ENCODE results near the gene MMGT1. TPM values are rescaled to one million over a fixed set of nuclear protein-coding genes. Genes with fewer than 3 reads are reported as not detected.

Gene MMGT1
- 10 to 100 TPM; 12.4 to 20.1 TPM for total RNA-seq

- peaks cover 6 to 10% of the 10 kb centered on the region in 2 donors for H3K36me3 Mint-ChIP-seq
- peak within 1 kb of the TSS; percentile 92 to 97 for H3K27ac Mint-ChIP-seq
- DNase-seq (ENCODE audit: low spot score in 2 of 2) (peak; percentile 69 to 77), ATAC-seq (peak; percentile 93 to 95)
- H3K9me3 Mint-ChIP-seq: no peaks in the 10 kb centered on the region
Measured at GRCh38 chrX:135973548-135974278, at the start of gene MMGT1. MMGT1 (minus strand) TSS chrX:135973988; CDS start chrX:135973675, 313 bp downstream.

DNA sequence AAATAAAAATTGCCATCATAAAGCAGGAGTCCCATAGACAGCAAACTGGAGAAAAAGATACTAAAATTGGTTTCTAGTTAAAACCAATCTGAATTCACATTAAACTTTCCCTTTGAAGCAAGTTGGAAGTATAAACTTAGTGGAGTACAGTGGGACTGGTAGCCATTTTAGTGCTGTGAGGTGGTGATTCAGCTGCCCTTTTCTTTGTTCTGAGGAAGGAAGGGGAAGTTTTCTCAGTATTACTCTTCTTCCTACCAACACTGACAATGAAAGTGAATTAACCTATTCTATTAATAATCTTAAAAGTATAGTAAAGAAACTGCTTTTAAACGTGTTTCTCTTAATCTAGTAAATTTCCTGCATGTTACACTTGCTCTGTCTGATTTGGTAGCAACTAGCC is 48.1 kb upstream of the MMGT1 start:
- peak overlapping the region in 1 of 2 donors; percentile 73 for H3K27ac Mint-ChIP-seq
- peaks cover 0 to 10% of the 10 kb centered on the region in 2 donors for H3K36me3 Mint-ChIP-seq
- DNase-seq (ENCODE audit: low spot score in 2 of 2): no peak
- H3K9me3 Mint-ChIP-seq: no peaks in the 10 kb centered on the region
- ATAC-seq: peak; percentile 48 to 91

DNA sequence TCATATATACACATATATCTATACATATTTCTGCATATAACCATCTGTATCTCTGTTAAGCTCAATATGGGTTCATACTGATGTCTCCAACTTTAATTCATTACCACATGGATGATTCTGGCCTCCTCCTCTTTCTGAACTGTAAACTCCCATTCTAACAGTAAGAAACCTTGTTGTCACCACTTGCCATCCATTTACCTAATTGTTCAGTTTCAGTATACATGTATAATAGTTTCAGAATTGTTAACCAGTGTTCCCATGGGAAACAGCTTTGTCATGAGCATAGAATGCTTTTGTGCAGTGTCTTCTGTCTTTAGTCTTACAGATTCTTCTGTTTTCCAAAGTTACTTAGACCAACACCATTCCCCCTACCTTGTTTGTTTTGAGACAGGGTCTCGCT is 47.4 kb upstream of the MMGT1 start:
- no peak for ATAC-seq
- H3K27ac Mint-ChIP-seq: peak overlapping the region; percentile 10 to 73
- peaks cover 0 to 10% of the 10 kb centered on the region in 2 donors for H3K36me3 Mint-ChIP-seq
- H3K9me3 Mint-ChIP-seq: no peaks in the 10 kb centered on the region
- no peak for DNase-seq (ENCODE audit: low spot score in 2 of 2)

- no peak for DNase-seq (ENCODE audit: low spot score in 2 of 2)
- H3K9me3 Mint-ChIP-seq: no peaks in the 10 kb centered on the region
- H3K36me3 Mint-ChIP-seq: peaks cover 0 to 10% of the 10 kb centered on the region in 2 donors
- no peak for ATAC-seq
- no peak overlapping the region for H3K27ac Mint-ChIP-seq
Measured at GRCh38 chrX:136019226-136019625, 45.4 kb upstream of the MMGT1 start.

DNA sequence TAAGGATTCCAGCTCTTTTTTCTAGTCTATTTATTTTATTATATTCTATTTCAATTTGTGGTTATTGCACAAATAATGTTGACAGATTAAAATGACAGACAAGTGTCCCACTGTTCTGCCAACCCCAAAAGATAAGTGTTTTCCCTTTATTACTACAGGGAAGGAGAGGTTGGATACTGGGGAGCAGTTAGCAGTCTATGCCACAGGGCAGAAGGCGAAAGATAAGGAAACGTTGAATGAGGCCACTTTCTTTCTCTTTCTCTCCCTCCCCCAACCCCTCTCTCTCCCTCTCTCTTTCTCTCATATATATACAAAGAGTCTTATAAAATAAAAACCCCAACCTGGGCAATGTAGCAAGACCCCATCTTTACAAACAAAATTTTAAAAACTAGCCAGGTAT is 43.1 kb upstream of the MMGT1 start:
- Mint-ChIP-seq H3K27ac (no peak overlapping the region), H3K36me3 (peaks cover 0 to 10% of the 10 kb centered on the region in 2 donors), H3K9me3 (no peaks in the 10 kb centered on the region)
- DNase-seq (ENCODE audit: low spot score in 2 of 2): no peak
- ATAC-seq: no peak

GRCh38 chrX:136015016-136015415 is 41.2 kb upstream of the MMGT1 start:
- peaks cover 0 to 3% of the 10 kb centered on the region in 2 donors for H3K36me3 Mint-ChIP-seq
- DNase-seq (ENCODE audit: low spot score in 2 of 2) (no peak), ATAC-seq (no peak)
- H3K27ac Mint-ChIP-seq: no peak overlapping the region
- H3K9me3 Mint-ChIP-seq: no peaks in the 10 kb centered on the region

DNA sequence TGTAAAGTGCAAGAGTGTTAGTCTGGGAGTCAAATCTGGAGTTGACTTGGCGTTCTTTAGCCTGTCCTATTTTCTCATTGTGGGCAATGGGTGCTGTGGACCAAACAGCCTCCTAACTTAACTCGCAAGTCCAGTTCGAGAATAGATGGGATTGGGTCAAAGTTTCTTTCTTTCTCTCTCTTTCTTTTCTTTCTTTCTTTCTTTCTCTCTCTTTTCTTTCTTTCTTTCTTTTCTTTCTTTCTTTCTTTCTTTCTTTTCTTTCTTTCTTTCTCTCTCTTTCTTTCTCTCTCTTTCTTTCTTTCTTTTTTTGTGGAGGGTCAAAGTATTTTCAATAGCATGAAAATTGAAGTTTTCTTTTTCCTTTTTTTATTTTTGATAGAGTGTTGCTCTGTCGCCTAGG is 14.5 kb upstream of the MMGT1 start:
- DNase-seq (ENCODE audit: low spot score in 2 of 2) (no peak), ATAC-seq (no peak)
- peaks cover 5 to 13% of the 10 kb centered on the region in 2 donors for H3K36me3 Mint-ChIP-seq
- no peaks in the 10 kb centered on the region for H3K9me3 Mint-ChIP-seq
- peak overlapping the region in 1 of 2 donors; percentile 44 for H3K27ac Mint-ChIP-seq

GRCh38 chrX:135985973-135986310 is 12.2 kb upstream of the MMGT1 start:
- ATAC-seq (no peak), DNase-seq (ENCODE audit: low spot score in 2 of 2) (no peak)
- Mint-ChIP-seq H3K27ac (peak overlapping the region; percentile 72 to 88), H3K36me3 (peaks cover 5 to 22% of the 10 kb centered on the region in 2 donors), H3K9me3 (peaks cover 10 to 11% of the 10 kb centered on the region in 2 donors)

DNA sequence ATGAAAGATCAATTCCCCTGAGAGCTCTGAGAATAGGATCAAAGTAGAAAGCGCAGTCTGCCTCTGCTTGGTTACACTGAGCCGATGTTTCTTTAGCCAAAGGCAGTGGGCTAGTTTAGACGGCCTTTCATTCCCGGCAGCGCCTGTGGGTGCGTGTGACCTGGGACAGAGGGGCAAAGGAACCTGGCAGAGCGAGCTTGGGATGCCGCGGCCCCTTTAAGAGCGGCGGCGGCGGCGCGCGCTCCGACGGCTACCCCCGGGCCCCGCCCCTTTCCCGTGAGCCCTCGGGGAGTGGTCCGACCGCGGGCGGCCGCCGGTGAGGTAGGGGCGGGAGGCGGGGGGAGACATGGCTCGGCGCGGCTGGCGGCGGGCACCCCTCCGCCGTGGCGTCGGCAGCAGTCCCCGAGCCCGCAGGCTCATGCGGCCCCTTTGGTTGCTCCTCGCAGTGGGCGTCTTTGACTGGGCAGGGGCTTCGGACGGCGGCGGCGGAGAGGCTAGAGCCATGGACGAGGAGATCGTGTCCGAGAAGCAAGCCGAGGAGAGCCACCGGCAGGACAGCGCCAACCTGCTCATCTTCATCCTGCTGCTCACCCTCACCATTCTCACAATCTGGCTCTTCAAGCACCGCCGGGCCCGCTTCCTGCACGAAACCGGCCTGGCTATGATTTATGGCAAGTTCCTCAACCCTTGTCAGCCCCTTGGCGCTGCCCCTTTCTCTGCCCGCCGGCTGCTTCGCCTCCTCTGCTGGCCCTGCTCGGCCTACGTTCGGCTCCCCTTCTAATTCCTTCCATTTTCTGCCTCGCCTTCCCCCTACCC is 11.6 kb upstream of the MMGT1 start, which contains the start of gene SLC9A6:
TSS of gene SLC9A6 (plus strand) at position 279 of the 816 bp plus-strand sequence. CDS start at position 503, 224 bp downstream.
- peaks cover 12 to 13% of the 10 kb centered on the region in 2 donors for H3K9me3 Mint-ChIP-seq
- ATAC-seq (peak; percentile 89 to 97), DNase-seq (ENCODE audit: low spot score in 2 of 2) (peak; percentile 64 to 65)
- H3K36me3 Mint-ChIP-seq: peaks cover 5 to 24% of the 10 kb centered on the region in 2 donors
- peak within 1 kb of the TSS; percentile 83 to 88 for H3K27ac Mint-ChIP-seq

- Mint-ChIP-seq H3K36me3 (peaks cover 5 to 24% of the 10 kb centered on the region in 2 donors), H3K27ac (peak overlapping the region; percentile 83 to 88), H3K9me3 (peaks cover 12 to 13% of the 10 kb centered on the region in 2 donors)
- ATAC-seq (peak in 1 of 2 donors; percentile 34), DNase-seq (ENCODE audit: low spot score in 2 of 2) (no peak)
Measured at GRCh38 chrX:135984791-135985156, 11.0 kb upstream of the MMGT1 start.

DNA sequence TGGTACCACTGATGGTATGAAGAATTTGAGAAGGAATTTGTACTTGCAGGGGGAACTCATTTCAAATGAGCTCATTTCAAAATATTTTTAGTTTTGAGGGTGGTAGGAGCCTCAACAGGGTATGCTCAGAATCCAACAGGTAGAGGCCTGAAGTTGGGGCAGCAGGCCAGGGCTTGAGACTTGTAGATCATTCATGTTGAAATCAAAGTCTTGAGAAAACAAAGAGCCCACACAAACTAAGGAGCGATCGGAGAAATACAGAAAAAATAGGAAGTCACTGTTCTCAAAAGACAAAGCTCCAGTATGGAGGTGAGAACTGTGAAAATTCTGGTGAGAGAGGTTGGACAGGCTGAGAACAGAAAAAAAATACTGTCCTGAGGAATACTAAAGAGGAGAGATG is 10.5 kb upstream of the MMGT1 start:
- no peak for ATAC-seq
- DNase-seq (ENCODE audit: low spot score in 2 of 2): no peak
- H3K9me3 Mint-ChIP-seq: peaks cover 12 to 13% of the 10 kb centered on the region in 2 donors
- H3K36me3 Mint-ChIP-seq: peaks cover 0 to 24% of the 10 kb centered on the region in 2 donors
- peak overlapping the region; percentile 22 to 88 for H3K27ac Mint-ChIP-seq

DNA sequence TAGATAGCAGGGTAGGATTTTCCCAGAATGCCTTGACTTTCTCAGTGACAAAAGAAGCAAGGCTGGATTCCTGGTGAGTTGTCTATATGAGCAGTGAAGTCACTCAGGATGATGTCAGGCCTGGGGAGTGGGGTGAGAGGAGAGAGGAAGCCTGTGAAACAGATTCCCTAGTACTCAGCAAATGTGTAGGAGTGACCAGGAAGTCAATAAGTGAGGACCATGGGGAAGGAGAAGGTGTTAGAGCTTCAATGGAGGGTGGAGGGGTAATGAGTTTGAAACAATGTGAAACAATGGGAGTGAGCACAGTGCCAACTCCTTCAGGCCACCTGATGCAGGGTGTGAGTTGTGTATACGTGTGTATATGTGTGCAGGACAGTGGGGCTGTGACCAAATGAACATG is 9.1 kb upstream of the MMGT1 start:
- DNase-seq (ENCODE audit: low spot score in 2 of 2): no peak

GRCh38 chrX:135981668-135982067 is 7.9 kb upstream of the MMGT1 start:
- H3K27ac Mint-ChIP-seq: peak overlapping the region in 1 of 2 donors; percentile 49
- ATAC-seq (no peak), DNase-seq (ENCODE audit: low spot score in 2 of 2) (no peak)
- H3K36me3 Mint-ChIP-seq: peaks cover 0 to 24% of the 10 kb centered on the region in 2 donors
- peaks cover 12 to 13% of the 10 kb centered on the region in 2 donors for H3K9me3 Mint-ChIP-seq

More for the DNA sequence above, 9.1 kb upstream of the MMGT1 start:
- no peak for ATAC-seq
- Mint-ChIP-seq H3K27ac (peak overlapping the region; percentile 87 to 88), H3K36me3 (peaks cover 0 to 24% of the 10 kb centered on the region in 2 donors), H3K9me3 (peaks cover 12 to 13% of the 10 kb centered on the region in 2 donors)

GRCh38 chrX:135981010-135981409 is 7.2 kb upstream of the MMGT1 start:
- peaks cover 12 to 13% of the 10 kb centered on the region in 2 donors for H3K9me3 Mint-ChIP-seq

GRCh38 chrX:135977611-135978010 is 3.8 kb upstream of the MMGT1 start:
- H3K9me3 Mint-ChIP-seq: peaks cover 6 to 8% of the 10 kb centered on the region in 2 donors
- DNase-seq (ENCODE audit: low spot score in 2 of 2) (no peak), ATAC-seq (no peak)
- peaks cover 6 to 17% of the 10 kb centered on the region in 2 donors for H3K36me3 Mint-ChIP-seq
- H3K27ac Mint-ChIP-seq: no peak overlapping the region

More at GRCh38 chrX:135981010-135981409, 7.2 kb upstream of the MMGT1 start:
- H3K27ac Mint-ChIP-seq: peak overlapping the region in 1 of 2 donors; percentile 49
- ATAC-seq (no peak), DNase-seq (ENCODE audit: low spot score in 2 of 2) (no peak)
- H3K36me3 Mint-ChIP-seq: peaks cover 0 to 24% of the 10 kb centered on the region in 2 donors

GRCh38 chrX:135975421-135975820 is 1.6 kb upstream of the MMGT1 start:
- H3K27ac Mint-ChIP-seq: no peak overlapping the region
- ATAC-seq: no peak
- H3K36me3 Mint-ChIP-seq: peaks cover 6 to 10% of the 10 kb centered on the region in 2 donors
- DNase-seq (ENCODE audit: low spot score in 2 of 2): no peak
- H3K9me3 Mint-ChIP-seq: no peaks in the 10 kb centered on the region

DNA sequence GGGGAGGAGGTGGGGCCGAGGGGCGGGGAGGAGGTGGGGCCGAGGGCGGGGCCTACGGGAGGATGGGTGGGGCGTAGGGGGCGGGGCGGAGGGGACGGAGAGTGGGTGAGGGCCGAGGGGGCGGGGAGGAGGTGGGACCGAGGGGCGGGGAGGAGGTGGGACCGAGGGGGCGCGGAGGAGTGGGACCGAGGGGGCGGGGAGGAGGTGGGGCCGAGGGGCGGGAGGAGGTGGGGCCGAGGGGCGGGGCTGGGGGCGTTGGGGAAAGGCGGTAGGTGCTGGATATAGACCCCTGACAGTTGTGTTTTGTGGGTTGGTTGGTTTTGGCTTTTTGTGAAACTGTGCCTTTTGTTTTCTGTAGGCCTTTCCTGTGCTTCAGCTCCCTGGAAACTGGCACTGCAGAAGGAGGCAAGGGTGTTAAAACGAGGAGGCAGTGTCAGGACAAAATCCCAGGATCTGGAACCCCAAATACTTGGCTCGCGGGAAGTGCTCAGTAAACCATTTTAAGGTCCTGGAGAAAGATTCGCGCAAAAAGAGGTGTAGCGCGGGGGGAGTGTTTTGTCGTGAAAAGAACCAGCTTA is 580 bp upstream of the MMGT1 start:
- DNase-seq (ENCODE audit: low spot score in 2 of 2): peak in 1 of 2 donors; percentile 28
- Mint-ChIP-seq H3K27ac (peak overlapping the region in 1 of 2 donors; percentile 26), H3K9me3 (no peaks in the 10 kb centered on the region), H3K36me3 (peaks cover 6 to 10% of the 10 kb centered on the region in 2 donors)
- peak; percentile 24 to 47 for ATAC-seq
